ENCODE results near the gene ABCA8.

- TF ChIP-seq CTCF (conservative IDR thresholded peaks at IDR 0.05 in 1 of 2, IDR thresholded peaks at IDR 0.05 in 1 of 2; ENCODE audit: low read depth in 1 of 2, low read length in 2 of 2) (no peak), EZH2 (IDR thresholded peaks at IDR 0.05; ENCODE audit: low read length, missing control alignments) (no peak)
Observed at GRCh38 chr17:68939195-68939594, 16.0 kb downstream of the ABCA8 start.

Data from fibroblast of lung (primary cell).